A549 (cell line): ENCODE data around the gene ADAMTS16. TPM values are rescaled to one million over a fixed set of nuclear protein-coding genes. Genes with fewer than 3 reads are reported as not detected.

Source experiments
- BCL3 ChIP-seq: fragments of >200 bp; sonication (Bioruptor Twin); formaldehyde crosslinking; IDR thresholded peaks from 3 replicates; pipeline ENCODE4 v1.6.1; 2016
- BHLHE40 ChIP-seq: IDR thresholded peaks from 2 replicates; pipeline ENCODE4 v1.6.1; 2012; ENCODE audit warnings: low read depth, low read length, inconsistent platforms
- CBX2 ChIP-seq: fragments of 200-600 bp; sonication (generic); IDR thresholded peaks from 2 replicates; pipeline ENCODE4 v1.6.1; 2016; ENCODE audit warnings: low read depth, mild to moderate bottlenecking, borderline replicate concordance
- CHD2 ChIP-seq: fragments of 150-350 bp; IDR thresholded peaks from 2 replicates; pipeline ENCODE4 v1.6.1; 2014; ENCODE audit warnings: low read length; ENCODE audit not compliant: partially characterized antibody
- CTCF ChIP-seq: fragments of >200 bp; sonication (Bioruptor Twin); formaldehyde crosslinking; IDR thresholded peaks from 3 replicates; pipeline ENCODE4 v1.5.1; 2016
- EP300 ChIP-seq, 2 experiments: fragments of >200 bp; sonication (Bioruptor Twin); formaldehyde crosslinking; IDR thresholded peaks; 2 replicates in 1 of 2; 3 replicates in 1 of 2; pipeline ENCODE4 v1.6.1; 2016 to 2017
- FOSB ChIP-seq: fragments of 250-450 bp; sonication (Bioruptor Pico); IDR thresholded peaks from 2 replicates; pipeline ENCODE4 v1.5.0; 2020; ENCODE audit warnings: mild to moderate bottlenecking, moderate library complexity
- FOSL2 ChIP-seq, 2 experiments: fragments of 450-650 bp in 1 of 2; fragments of >200 bp in 1 of 2; sonication (Bioruptor Twin) in 1 of 2; formaldehyde crosslinking; IDR thresholded peaks; 2 replicates each; pipeline versions ENCODE4 v1.5.0 to v1.6.1; 2016 to 2020; ENCODE audit warnings: mild to moderate bottlenecking in 1 of 2, moderate library complexity in 1 of 2
- GATA3 ChIP-seq: IDR thresholded peaks from 2 replicates; pipeline ENCODE4 v1.6.1; 2012; ENCODE audit warnings: borderline replicate concordance
- HDAC2 ChIP-seq: fragments of 200-600 bp; sonication (generic); IDR thresholded peaks from 2 replicates; pipeline ENCODE4 v1.6.1; 2016
- HEYL ChIP-seq: fragments of 250-450 bp; sonication (Bioruptor Pico); IDR thresholded peaks from 2 replicates; pipeline ENCODE4 v1.8.0; 2021; ENCODE audit warnings: mild to moderate bottlenecking, moderate library complexity
- HOXA7 ChIP-seq: fragments of 250-450 bp; sonication (Bioruptor Pico); IDR thresholded peaks from 2 replicates; pipeline ENCODE4 v1.5.0; 2020; ENCODE audit warnings: mild to moderate bottlenecking, moderate library complexity
- HOXB13 ChIP-seq: fragments of 250-450 bp; sonication (Bioruptor Pico); IDR thresholded peaks from 2 replicates; pipeline ENCODE4 v1.5.0; 2020; ENCODE audit warnings: low read depth, mild to moderate bottlenecking, moderate library complexity
- JUN ChIP-seq, 2 experiments: fragments of >200 bp; sonication (Bioruptor Twin); formaldehyde crosslinking; IDR thresholded peaks; 2 replicates in 1 of 2; 3 replicates in 1 of 2; pipeline ENCODE4 v1.6.1; 2016 to 2017
- JUNB ChIP-seq: fragments of >200 bp; sonication (Bioruptor Twin); formaldehyde crosslinking; IDR thresholded peaks from 2 replicates; pipeline ENCODE4 v1.6.1; 2016
- KDM5A ChIP-seq: fragments of 200-600 bp; sonication (generic); IDR thresholded peaks from 2 replicates; pipeline ENCODE4 v1.6.1; 2016; ENCODE audit warnings: antibody characterized with exemption, mild to moderate bottlenecking
- MAX ChIP-seq: IDR thresholded peaks from 2 replicates; pipeline ENCODE4 v1.6.1; 2012
- MAZ ChIP-seq: fragments of 150-350 bp; IDR thresholded peaks from 2 replicates; pipeline ENCODE4 v1.6.1; 2014; ENCODE audit warnings: antibody characterized with exemption, low read depth, low read length, borderline replicate concordance
- MYC ChIP-seq: IDR thresholded peaks from 2 replicates; pipeline ENCODE4 v1.6.1; 2012; ENCODE audit warnings: mild to moderate bottlenecking, inconsistent platforms, low read length, improper control_type of control experiment, borderline replicate concordance
- NFE2L2 ChIP-seq: fragments of 150-350 bp; conservative IDR thresholded peaks from 2 replicates; pipeline ENCODE4 v1.6.1; 2014; ENCODE audit warnings: low read length
- NPAS2 ChIP-seq: fragments of 250-450 bp; sonication (Bioruptor Pico); IDR thresholded peaks from 2 replicates; pipeline ENCODE4 v1.8.0; 2022; ENCODE audit warnings: mild to moderate bottlenecking, moderate library complexity, borderline replicate concordance
- POLR2A ChIP-seq: IDR thresholded peaks from 2 replicates; pipeline ENCODE4 v1.6.1; 2012; ENCODE audit warnings: mild to moderate bottlenecking, low read length
- POLR2AphosphoS2 ChIP-seq: conservative IDR thresholded peaks from 2 replicates; pipeline ENCODE4 v1.6.1; 2012; ENCODE audit warnings: low read length, improper control_type of control experiment, inconsistent platforms
- RAD21 ChIP-seq, 2 experiments: fragments of >200 bp in 1 of 2; sonication (Bioruptor Twin) in 1 of 2; formaldehyde crosslinking in 1 of 2; IDR thresholded peaks in 1 of 2; conservative IDR thresholded peaks in 1 of 2; 2 replicates in 1 of 2; 3 replicates in 1 of 2; pipeline ENCODE4 v1.6.1; 2012 to 2018; ENCODE audit warnings: inconsistent platforms in 1 of 2
- RFX5 ChIP-seq: fragments of 450-650 bp; IDR thresholded peaks from 2 replicates; pipeline ENCODE4 v1.7.1; 2014; ENCODE audit warnings: antibody characterized with exemption, mild to moderate bottlenecking, moderate library complexity
- RNF2 ChIP-seq: fragments of 200-600 bp; sonication (generic); IDR thresholded peaks from 2 replicates; pipeline ENCODE4 v1.6.1; 2016; ENCODE audit warnings: low read depth, mild to moderate bottlenecking, antibody characterized with exemption, moderate library complexity, borderline replicate concordance
- SMC3 ChIP-seq: fragments of >200 bp; sonication (Bioruptor Twin); formaldehyde crosslinking; IDR thresholded peaks from 3 replicates; pipeline ENCODE4 v1.6.1; 2018; ENCODE audit warnings: inconsistent platforms
- TFCP2L1 ChIP-seq: fragments of 250-450 bp; sonication (Bioruptor Pico); IDR thresholded peaks from 2 replicates; pipeline ENCODE4 v1.5.0; 2021; ENCODE audit warnings: mild to moderate bottlenecking
- TP53 ChIP-seq: fragments of 250-450 bp; sonication (Bioruptor Pico); IDR thresholded peaks from 2 replicates; pipeline ENCODE4 v1.5.0; 2021; ENCODE audit warnings: mild to moderate bottlenecking, moderate library complexity
- USF2 ChIP-seq: fragments of 450-650 bp; IDR thresholded peaks from 2 replicates; pipeline ENCODE4 v1.6.1; 2014; ENCODE audit warnings: antibody characterized with exemption
- ZC3H11A ChIP-seq: fragments of 450-650 bp; IDR thresholded peaks from 2 replicates; pipeline ENCODE4 v1.6.1; 2014; ENCODE audit warnings: antibody characterized with exemption, mild to moderate bottlenecking
- ZFP36 ChIP-seq: fragments of 450-650 bp; IDR thresholded peaks from 2 replicates; pipeline ENCODE4 v1.6.1; 2014; ENCODE audit warnings: borderline replicate concordance; ENCODE audit not compliant: partially characterized antibody
- ZNF302 ChIP-seq: fragments of 250-450 bp; sonication (Bioruptor Pico); IDR thresholded peaks from 2 replicates; pipeline ENCODE4 v1.9.0; 2021; ENCODE audit warnings: inconsistent platforms, mild to moderate bottlenecking, moderate library complexity
- ZSCAN20 ChIP-seq: fragments of 250-450 bp; sonication (Bioruptor Pico); IDR thresholded peaks from 2 replicates; pipeline ENCODE4 v1.8.0; 2022; ENCODE audit warnings: mild to moderate bottlenecking, moderate library complexity
- polyA plus RNA-seq, 4 experiments: library from polyadenylated mRNA; depleted of rRNA in 3 of 4; stranded (reverse); fragments of >200 nt; fragmentation: RNase III in 1 of 4; extraction: RNeasy Plus Mini Kit Qiagen cat#74134 plus additional on column Dnase treatment in 1 of 4; gene quantifications; 2 replicates in 3 of 4; 3 replicates in 1 of 4; pipeline ENCODE4 v1.2.3, GENCODE V29; 2011 to 2017
- TF ChIP-seq, protein P1 (sequence below): fragments of >200 bp; sonication (Bioruptor Twin); formaldehyde crosslinking; IDR thresholded peaks from 2 replicates; pipeline ENCODE4 v1.6.1; 2016
- TF ChIP-seq, protein P2 (sequence below): IDR thresholded peaks from 2 replicates; pipeline ENCODE4 v1.6.1; 2012; ENCODE audit warnings: low read depth, borderline replicate concordance
- TF ChIP-seq, protein P3 (sequence below): fragments of 150-350 bp; IDR thresholded peaks from 2 replicates; pipeline ENCODE4 v1.6.1; 2014; ENCODE audit warnings: low read depth, mild to moderate bottlenecking, low read length
- TF ChIP-seq, protein P4 (sequence below): IDR thresholded peaks from 2 replicates; pipeline ENCODE4 v1.6.1; 2012

Gene ADAMTS16
- polyA plus RNA-seq, 2 of the 4 experiments (the other 2 are of a cell fraction), result 0.71 to 1.0 TPM

GRCh38 chr5:5340206-5340729 is 200.1 kb downstream of the ADAMTS16 start (continued):
- TF ChIP-seq HOXB13 (no peak), KDM5A (no peak), RNF2 (no peak), ZFP36 (no peak), POLR2A (no peak), FOSB (CRISPR knock-in tag) (no peak), MYC (no peak), CBX2 (no peak), FOSL2 (IDR thresholded peaks at IDR 0.05) (peak; percentile 95), FOSL2 (CRISPR knock-in tag; IDR thresholded peaks at IDR 0.05) (peak; percentile 99), POLR2AphosphoS2 (no peak), TFCP2L1 (CRISPR knock-in tag) (no peak), ZSCAN20 (CRISPR knock-in tag) (no peak), NPAS2 (CRISPR knock-in tag) (no peak), JUNB (peak; percentile 92), HEYL (no peak), BCL3 (no peak; the same call in 2 of the 3 replicates), RFX5 (no peak), EP300 (IDR thresholded peaks at IDR 0.05) (peak; percentile 63 to 84; a peak in 3 of 5 replicates), RAD21 (conservative IDR thresholded peaks at IDR 0.05 in 1 of 2, IDR thresholded peaks at IDR 0.05 in 1 of 2) (peak; percentile 64 to 75), SMC3 (peak; percentile 82), HOXA7 (CRISPR knock-in tag) (no peak), MAZ (no peak), CHD2 (no peak), ZC3H11A (no peak), ZNF302 (CRISPR knock-in tag) (no peak), MAX (peak; percentile 96), BHLHE40 (no peak), NFE2L2 (peak; percentile 83), TP53 (CRISPR knock-in tag) (no peak), JUN (IDR thresholded peaks at IDR 0.05) (peak; percentile 67 to 83; a peak in 3 of 5 replicates), GATA3 (peak; percentile 81), CTCF (peak; percentile 60), HDAC2 (no peak), USF2 (no peak)
- TF ChIP-seq, protein P1, sequence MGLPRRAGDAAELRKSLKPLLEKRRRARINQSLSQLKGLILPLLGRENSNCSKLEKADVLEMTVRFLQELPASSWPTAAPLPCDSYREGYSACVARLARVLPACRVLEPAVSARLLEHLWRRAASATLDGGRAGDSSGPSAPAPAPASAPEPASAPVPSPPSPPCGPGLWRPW, result no peak
- TF ChIP-seq, protein P2, sequence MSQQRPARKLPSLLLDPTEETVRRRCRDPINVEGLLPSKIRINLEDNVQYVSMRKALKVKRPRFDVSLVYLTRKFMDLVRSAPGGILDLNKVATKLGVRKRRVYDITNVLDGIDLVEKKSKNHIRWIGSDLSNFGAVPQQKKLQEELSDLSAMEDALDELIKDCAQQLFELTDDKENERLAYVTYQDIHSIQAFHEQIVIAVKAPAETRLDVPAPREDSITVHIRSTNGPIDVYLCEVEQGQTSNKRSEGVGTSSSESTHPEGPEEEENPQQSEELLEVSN, result peak; percentile 68
- TF ChIP-seq, protein P3, sequence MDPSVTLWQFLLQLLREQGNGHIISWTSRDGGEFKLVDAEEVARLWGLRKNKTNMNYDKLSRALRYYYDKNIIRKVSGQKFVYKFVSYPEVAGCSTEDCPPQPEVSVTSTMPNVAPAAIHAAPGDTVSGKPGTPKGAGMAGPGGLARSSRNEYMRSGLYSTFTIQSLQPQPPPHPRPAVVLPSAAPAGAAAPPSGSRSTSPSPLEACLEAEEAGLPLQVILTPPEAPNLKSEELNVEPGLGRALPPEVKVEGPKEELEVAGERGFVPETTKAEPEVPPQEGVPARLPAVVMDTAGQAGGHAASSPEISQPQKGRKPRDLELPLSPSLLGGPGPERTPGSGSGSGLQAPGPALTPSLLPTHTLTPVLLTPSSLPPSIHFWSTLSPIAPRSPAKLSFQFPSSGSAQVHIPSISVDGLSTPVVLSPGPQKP, result no peak
- TF ChIP-seq, protein P4, sequence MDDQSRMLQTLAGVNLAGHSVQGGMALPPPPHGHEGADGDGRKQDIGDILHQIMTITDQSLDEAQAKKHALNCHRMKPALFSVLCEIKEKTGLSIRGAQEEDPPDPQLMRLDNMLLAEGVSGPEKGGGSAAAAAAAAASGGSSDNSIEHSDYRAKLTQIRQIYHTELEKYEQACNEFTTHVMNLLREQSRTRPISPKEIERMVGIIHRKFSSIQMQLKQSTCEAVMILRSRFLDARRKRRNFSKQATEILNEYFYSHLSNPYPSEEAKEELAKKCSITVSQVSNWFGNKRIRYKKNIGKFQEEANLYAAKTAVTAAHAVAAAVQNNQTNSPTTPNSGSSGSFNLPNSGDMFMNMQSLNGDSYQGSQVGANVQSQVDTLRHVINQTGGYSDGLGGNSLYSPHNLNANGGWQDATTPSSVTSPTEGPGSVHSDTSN, result no peak
